Uterus (tissue), 4 donors: ENCODE measurements around the gene CAMK2N2. TPM values are rescaled to one million over a fixed set of nuclear protein-coding genes. Genes with fewer than 3 reads are reported as not detected.

Experiments
- DNase-seq, 2 donors: peaks; one replicate each; pipeline ENCODE4 v3.0.0-alpha.2; 2019 to 2020
- H3K27ac ChIP-seq, 2 donors: fragments of 200-600 bp; sonication (generic); 1 replicate in 1 of 2; 2 replicates in 1 of 2; pipeline ENCODE4 v1.5.1; 2016 to 2018
- H3K27me3 ChIP-seq, 2 donors: fragments of 200-600 bp; sonication (generic); one replicate each; pipeline ENCODE4 v1.5.1; 2018 to 2019; ENCODE audit warnings: control low read depth in 1 of 2
- H3K36me3 ChIP-seq, 2 donors: fragments of 200-600 bp; sonication (generic); one replicate each; pipeline ENCODE4 v1.5.1; 2019; ENCODE audit warnings: control low read depth in 1 of 2
- H3K4me1 ChIP-seq, 2 donors: fragments of 200-600 bp; sonication (generic); one replicate each; pipeline ENCODE4 v1.5.1; 2018 to 2019; ENCODE audit warnings: control low read depth in 1 of 2
- H3K4me3 ChIP-seq, 2 donors: fragments of 200-600 bp; sonication (generic); 1 replicate in 1 of 2; 2 replicates in 1 of 2; pipeline ENCODE4 v1.5.1; 2018 to 2019; ENCODE audit warnings: mild to moderate bottlenecking in 1 of 2
- H3K9me3 ChIP-seq, 2 donors: fragments of 200-600 bp; sonication (generic); one replicate each; pipeline ENCODE4 v1.5.1; 2019; ENCODE audit warnings: control low read depth in 1 of 2
- POLR2A ChIP-seq, 2 donors: fragments of 450-650 bp; IDR thresholded peaks; one replicate each; pipeline ENCODE4 v1.6.1; 2016; ENCODE audit warnings: antibody characterized with exemption in 2 of 2, mild to moderate bottlenecking in 1 of 2, moderate library complexity in 1 of 2
- intact Hi-C: fragments of 100-400 bp; cut with DNase I; formaldehyde crosslinking; loops from one replicate; pipeline ENCODE4 v1.15.1; 2023; ENCODE audit warnings: low total_unique reads
- total RNA-seq, 4 donors: library from RNA; depleted of rRNA in 3 of 4; stranded (reverse); fragments of >200 nt in 3 of 4; gene quantifications; one replicate each; pipeline versions ENCODE4 v1.1.0 to v1.2.4, GENCODE V29; 2014 to 2023
- TF ChIP-seq, protein P1 (sequence below), 4 experiments: fragments of 200-600 bp in 2 of 4; fragments of 450-650 bp in 2 of 4; sonication (generic) in 2 of 4; IDR thresholded peaks; one replicate each; pipeline ENCODE4 v1.5.1; 2016 to 2019; ENCODE audit warnings: antibody characterized with exemption in 4 of 4, mild to moderate bottlenecking in 2 of 4, moderate library complexity in 1 of 4
- donor health status: DM: yes; HTN: yes; CAD: no.

Gene CAMK2N2
- total RNA-seq, 4 donors from 2014 or later = not detected

DNA sequence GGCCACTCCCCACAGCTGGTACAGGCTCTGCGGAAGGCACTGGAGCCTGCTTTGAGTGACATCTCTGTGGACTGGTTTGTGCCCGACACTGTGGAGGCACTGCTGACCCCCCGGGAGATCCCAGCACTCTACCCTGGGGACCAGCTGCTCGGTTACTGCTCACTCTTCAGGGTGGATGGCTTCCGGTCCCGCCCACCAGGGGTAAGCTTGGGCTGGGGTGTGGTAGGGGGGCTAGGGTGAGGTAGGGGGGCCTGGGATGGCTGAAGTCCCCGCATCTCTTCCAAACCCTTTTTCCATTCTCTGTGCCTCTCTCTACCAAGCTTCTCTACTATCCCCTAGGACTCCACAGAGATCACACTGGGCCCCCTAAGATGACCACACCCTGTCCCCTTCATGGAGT, 24.1 kb downstream of the CAMK2N2 start:
- no peak for TF ChIP-seq POLR2A (IDR thresholded peaks at IDR 0.05)
- TF ChIP-seq, protein P1, sequence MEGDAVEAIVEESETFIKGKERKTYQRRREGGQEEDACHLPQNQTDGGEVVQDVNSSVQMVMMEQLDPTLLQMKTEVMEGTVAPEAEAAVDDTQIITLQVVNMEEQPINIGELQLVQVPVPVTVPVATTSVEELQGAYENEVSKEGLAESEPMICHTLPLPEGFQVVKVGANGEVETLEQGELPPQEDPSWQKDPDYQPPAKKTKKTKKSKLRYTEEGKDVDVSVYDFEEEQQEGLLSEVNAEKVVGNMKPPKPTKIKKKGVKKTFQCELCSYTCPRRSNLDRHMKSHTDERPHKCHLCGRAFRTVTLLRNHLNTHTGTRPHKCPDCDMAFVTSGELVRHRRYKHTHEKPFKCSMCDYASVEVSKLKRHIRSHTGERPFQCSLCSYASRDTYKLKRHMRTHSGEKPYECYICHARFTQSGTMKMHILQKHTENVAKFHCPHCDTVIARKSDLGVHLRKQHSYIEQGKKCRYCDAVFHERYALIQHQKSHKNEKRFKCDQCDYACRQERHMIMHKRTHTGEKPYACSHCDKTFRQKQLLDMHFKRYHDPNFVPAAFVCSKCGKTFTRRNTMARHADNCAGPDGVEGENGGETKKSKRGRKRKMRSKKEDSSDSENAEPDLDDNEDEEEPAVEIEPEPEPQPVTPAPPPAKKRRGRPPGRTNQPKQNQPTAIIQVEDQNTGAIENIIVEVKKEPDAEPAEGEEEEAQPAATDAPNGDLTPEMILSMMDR (IDR thresholded peaks at IDR 0.05) = no peak
- Histone ChIP-seq H3K4me3 (no peak overlapping the region), H3K27me3 (peaks cover 0 to under 1% of the 10 kb centered on the region in 2 donors), H3K9me3 (no peaks in the 10 kb centered on the region), H3K36me3 (no peaks in the 10 kb centered on the region), H3K27ac (no peak overlapping the region), H3K4me1 (no peaks in the 10 kb centered on the region)
- intact Hi-C loops = no loop called here
- DNase-seq = no peak

DNA sequence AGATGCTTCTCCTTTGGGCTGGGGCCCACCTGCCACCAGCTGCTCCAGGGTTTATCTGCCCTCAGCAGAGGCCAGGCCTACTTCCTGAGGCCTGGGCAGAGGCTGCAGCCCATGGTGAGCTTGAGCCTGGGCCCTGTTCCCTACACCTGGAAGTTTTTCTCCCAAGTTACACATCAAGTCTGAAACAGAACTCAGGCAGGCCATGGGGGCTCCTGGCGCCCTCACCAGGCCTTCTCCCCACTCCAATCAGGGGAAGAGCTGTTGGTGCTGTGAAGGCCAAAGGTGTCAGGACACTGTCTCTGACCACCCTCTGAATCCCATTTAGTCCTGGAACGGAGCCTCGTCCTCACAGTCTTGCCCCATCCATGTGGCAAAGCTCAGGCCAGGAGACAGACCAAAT, 24.7 kb downstream of the CAMK2N2 start:
- DNase-seq = no peak
- no peak overlapping the region for H3K4me3 ChIP-seq
- H3K36me3 ChIP-seq = no peaks in the 10 kb centered on the region
- no peaks in the 10 kb centered on the region for H3K4me1 ChIP-seq
- H3K9me3 ChIP-seq = no peaks in the 10 kb centered on the region
- H3K27me3 ChIP-seq = peaks cover 0 to 6% of the 10 kb centered on the region in 2 donors
- no peak overlapping the region for H3K27ac ChIP-seq
- no peak for TF ChIP-seq POLR2A (IDR thresholded peaks at IDR 0.05)
- TF ChIP-seq, protein P1 (IDR thresholded peaks at IDR 0.05) = no peak
- intact Hi-C loops = no loop called here

DNA sequence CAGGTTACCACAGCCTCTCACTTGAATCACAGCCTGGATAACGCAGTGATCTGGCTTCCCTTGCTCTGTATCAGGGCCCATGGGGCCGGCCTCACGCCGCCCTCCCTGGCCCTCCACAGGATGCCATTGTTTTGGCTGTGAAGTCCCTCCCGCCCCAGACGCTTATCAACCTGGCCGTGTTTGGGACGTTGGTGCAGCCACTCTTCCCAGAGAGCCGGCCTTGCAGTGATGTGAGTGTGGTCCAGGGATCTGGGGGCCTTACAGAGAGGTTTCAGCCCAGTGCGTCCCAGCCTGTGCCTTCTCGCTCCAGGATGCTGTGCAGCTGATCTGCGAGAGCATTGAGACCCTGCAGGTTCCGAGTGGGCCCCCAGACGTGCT, 25.3 kb downstream of the CAMK2N2 start:
- Histone ChIP-seq H3K36me3 (no peaks in the 10 kb centered on the region), H3K27me3 (peaks cover 4 to 8% of the 10 kb centered on the region in 2 donors), H3K4me1 (no peaks in the 10 kb centered on the region), H3K27ac (no peak overlapping the region), H3K4me3 (no peak overlapping the region), H3K9me3 (no peaks in the 10 kb centered on the region)
- TF ChIP-seq, protein P1 (IDR thresholded peaks at IDR 0.05) = no peak
- TF ChIP-seq POLR2A (IDR thresholded peaks at IDR 0.05) = no peak
- intact Hi-C loops = no loop called here
- no peak for DNase-seq

DNA sequence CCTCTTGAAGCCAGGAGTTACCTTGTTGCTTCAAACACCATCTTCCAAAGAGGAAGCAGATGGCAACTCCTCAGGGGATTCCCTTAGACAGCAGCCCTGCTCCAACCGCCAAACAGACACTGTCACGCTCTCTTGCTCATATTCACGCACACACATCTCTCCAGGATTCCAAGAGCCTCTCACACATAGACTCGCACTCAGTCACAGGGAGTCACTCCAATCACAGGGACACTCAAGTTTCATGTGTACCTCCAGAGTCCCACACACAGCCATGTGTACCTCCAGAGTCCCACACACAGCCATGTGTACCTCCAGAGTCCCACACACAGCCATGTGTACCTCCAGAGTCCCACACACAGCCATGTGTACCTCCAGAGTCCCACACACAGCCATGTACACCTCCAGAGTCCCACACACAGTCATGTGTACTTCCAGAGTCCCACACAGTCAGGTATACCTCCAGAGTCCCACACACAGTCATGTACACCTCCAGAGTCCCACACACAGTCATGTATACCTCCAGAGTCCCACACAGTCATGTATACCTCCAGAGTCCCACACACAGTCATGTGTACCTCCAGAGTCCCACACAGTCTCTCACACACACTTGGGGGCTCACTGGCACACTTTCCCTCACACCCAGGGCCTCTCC, 25.8 kb downstream of the CAMK2N2 start:
- peaks cover 0 to 3% of the 10 kb centered on the region in 2 donors for H3K4me1 ChIP-seq
- TF ChIP-seq, protein P1 (IDR thresholded peaks at IDR 0.05) = no peak
- no peak for TF ChIP-seq POLR2A (IDR thresholded peaks at IDR 0.05)
- H3K9me3 ChIP-seq = no peaks in the 10 kb centered on the region
- intact Hi-C loops = no loop called here
- H3K4me3 ChIP-seq = no peak overlapping the region
- H3K27ac ChIP-seq = no peak overlapping the region
- H3K27me3 ChIP-seq = peaks cover 6 to 8% of the 10 kb centered on the region in 2 donors
- H3K36me3 ChIP-seq = no peaks in the 10 kb centered on the region
- DNase-seq = no peak

DNA sequence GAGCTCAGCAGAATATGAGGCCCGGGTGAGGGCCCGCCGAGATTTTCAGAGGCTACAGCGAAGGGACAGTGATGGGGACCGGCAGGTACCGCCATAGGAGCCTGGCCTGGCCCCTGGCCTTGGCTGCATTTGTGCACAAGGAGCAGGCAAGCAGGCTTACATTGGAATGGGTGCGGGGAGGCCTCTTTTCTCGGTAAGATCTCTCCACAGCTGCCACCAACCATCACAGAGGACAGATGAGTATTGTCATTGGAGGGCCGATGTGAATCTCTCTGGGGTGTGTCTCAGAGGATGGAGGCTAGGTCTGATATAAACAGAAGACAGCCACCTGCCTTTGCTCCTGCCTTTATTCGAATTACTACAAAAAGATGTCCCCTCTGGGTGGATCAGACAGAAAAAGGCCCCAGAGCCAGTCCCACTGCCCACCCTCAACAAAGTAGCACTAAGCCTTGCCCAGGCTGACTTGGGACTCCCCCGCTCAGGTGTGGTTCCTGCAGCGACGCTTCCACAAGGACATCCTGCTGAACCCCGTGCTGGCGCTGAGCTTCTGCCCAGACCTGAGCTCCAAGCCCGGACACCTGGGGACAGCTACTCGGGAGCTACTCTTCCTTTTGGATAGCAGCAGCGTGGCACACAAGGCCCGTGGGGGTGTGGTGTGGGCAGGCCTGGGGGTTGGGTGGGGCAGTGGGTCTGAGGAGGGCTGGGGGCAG, 26.5 kb downstream of the CAMK2N2 start:
- H3K36me3 ChIP-seq = no peaks in the 10 kb centered on the region
- TF ChIP-seq POLR2A (IDR thresholded peaks at IDR 0.05) = no peak
- TF ChIP-seq, protein P1 (IDR thresholded peaks at IDR 0.05) = no peak
- peaks cover 8 to 12% of the 10 kb centered on the region in 2 donors for H3K27me3 ChIP-seq
- H3K4me3 ChIP-seq = no peak overlapping the region
- no peak for DNase-seq
- peaks cover 0 to 10% of the 10 kb centered on the region in 2 donors for H3K4me1 ChIP-seq
- H3K9me3 ChIP-seq = no peaks in the 10 kb centered on the region
- intact Hi-C loops = no loop called here
- no peak overlapping the region for H3K27ac ChIP-seq
